LNCAP (cell line): ENCODE data around the gene NRCAM.

ENCODE experiments used
- CTCF ChIP-seq: fragments of 450-650 bp; IDR thresholded peaks from 2 replicates; pipeline ENCODE4 v1.5.1; 2017; ENCODE audit warnings: mild to moderate bottlenecking

Gene NRCAM

GRCh38 chr7:108413337-108413736, 42.9 kb downstream of the NRCAM start:
- TF ChIP-seq CTCF, result no peak

GRCh38 chr7:108409146-108409545, 47.1 kb downstream of the NRCAM start:
- TF ChIP-seq CTCF, result no peak

GRCh38 chr7:108408296-108408991, 47.8 kb downstream of the NRCAM start:
- no peak for TF ChIP-seq CTCF

- TF ChIP-seq CTCF, result no peak
Measured at GRCh38 chr7:108407676-108408075, 48.6 kb downstream of the NRCAM start.

GRCh38 chr7:108406222-108406890, 49.9 kb downstream of the NRCAM start:
- no peak for TF ChIP-seq CTCF

- TF ChIP-seq CTCF, result no peak
Measured at GRCh38 chr7:108404509-108405420, 51.5 kb downstream of the NRCAM start.

- no peak for TF ChIP-seq CTCF
Measured at GRCh38 chr7:108403597-108404217, 52.5 kb downstream of the NRCAM start.
